Measurements from ENCODE around the gene ALK.
"Not testable (repeated sequence)": the region's sequence is repeated elsewhere in the genome, so short reads cannot be mapped to it uniquely, and the experiment has no call there.

Gene ALK

GRCh38 chr2:29281086-29281915 lies 640.1 kb downstream of the ALK start:
- peak; percentile 98 for DNase-seq (ENCODE audit: low read depth, low spot score)

GRCh38 chr2:29278966-29279365 lies 642.4 kb downstream of the ALK start:
- no peak for DNase-seq (ENCODE audit: low read depth, low spot score)

GRCh38 chr2:29276151-29276550 lies 645.2 kb downstream of the ALK start:
- no peak for DNase-seq (ENCODE audit: low read depth, low spot score)

- DNase-seq (ENCODE audit: low read depth, low spot score), result no peak
Observed at GRCh38 chr2:29275186-29275585, 646.2 kb downstream of the ALK start.

- DNase-seq (ENCODE audit: low read depth, low spot score), result peak; percentile 36
Observed at GRCh38 chr2:29273685-29274611, 647.4 kb downstream of the ALK start.

- DNase-seq (ENCODE audit: low read depth, low spot score), result no peak
Observed at GRCh38 chr2:29273004-29273684, 648.2 kb downstream of the ALK start.

GRCh38 chr2:29272311-29272710 lies 649.1 kb downstream of the ALK start:
- no peak for DNase-seq (ENCODE audit: low read depth, low spot score)

GRCh38 chr2:29270701-29271121 lies 650.7 kb downstream of the ALK start:
- DNase-seq (ENCODE audit: low read depth, low spot score), result no peak

GRCh38 chr2:29269765-29270109 lies 651.6 kb downstream of the ALK start:
- no peak for DNase-seq (ENCODE audit: low read depth, low spot score)

GRCh38 chr2:29269095-29269764 lies 652.2 kb downstream of the ALK start:
- no peak for DNase-seq (ENCODE audit: low read depth, low spot score)

- no peak for DNase-seq (ENCODE audit: low read depth, low spot score)
Observed at GRCh38 chr2:29267720-29268119, 653.7 kb downstream of the ALK start.

- no peak for DNase-seq (ENCODE audit: low read depth, low spot score)
Observed at GRCh38 chr2:29263886-29264285, 657.5 kb downstream of the ALK start.

GRCh38 chr2:29262681-29263260 lies 658.6 kb downstream of the ALK start:
- peak; percentile 55 for DNase-seq (ENCODE audit: low read depth, low spot score)

GRCh38 chr2:29261003-29261402 lies 660.4 kb downstream of the ALK start:
- DNase-seq (ENCODE audit: low read depth, low spot score), result no peak

GRCh38 chr2:29260142-29260772 lies 661.1 kb downstream of the ALK start:
- DNase-seq (ENCODE audit: low read depth, low spot score), result peak; percentile 55

GRCh38 chr2:29259221-29259620 lies 662.2 kb downstream of the ALK start:
- DNase-seq (ENCODE audit: low read depth, low spot score), result no peak

GRCh38 chr2:29255004-29255403 lies 666.4 kb downstream of the ALK start:
- no peak for DNase-seq (ENCODE audit: low read depth, low spot score)

- not testable (repeated sequence) for DNase-seq (ENCODE audit: low read depth, low spot score)
Observed at GRCh38 chr2:29253495-29254275, 667.7 kb downstream of the ALK start.

- DNase-seq (ENCODE audit: low read depth, low spot score), result no peak
Observed at GRCh38 chr2:29253026-29253425, 668.4 kb downstream of the ALK start.

GRCh38 chr2:29251406-29251805 lies 670.0 kb downstream of the ALK start:
- DNase-seq (ENCODE audit: low read depth, low spot score), result no peak
